Loucy (cell line): ENCODE measurements around the gene TRPM3.

Source experiments
- H2AFZ ChIP-seq: fragments of 200-600 bp; sonication (generic); 2 replicates; pipeline ENCODE4 v1.6.0; 2016; ENCODE audit warnings: antibody characterized with exemption, mild to moderate bottlenecking, low read length, moderate library complexity
- H3F3A ChIP-seq: fragments of 200-600 bp; 2 replicates; pipeline ENCODE4 v1.6.0; 2016; ENCODE audit warnings: antibody characterized with exemption, low read depth, mild to moderate bottlenecking
- H3K27me3 ChIP-seq: fragments of 200-600 bp; sonication (generic); 2 replicates; pipeline ENCODE4 v1.6.1; 2014; ENCODE audit warnings: low read length, mild to moderate bottlenecking; ENCODE audit not compliant: insufficient read depth, poor library complexity, severe bottlenecking
- H3K36me3 ChIP-seq: fragments of 200-600 bp; sonication (generic); 2 replicates; pipeline ENCODE4 v1.6.1; 2016; ENCODE audit warnings: low read length; ENCODE audit not compliant: insufficient read depth
- H3K4me1 ChIP-seq: fragments of 200-600 bp; sonication (generic); 2 replicates; pipeline ENCODE4 v1.5.1; 2014; ENCODE audit warnings: low read length, mild to moderate bottlenecking; ENCODE audit not compliant: insufficient read depth, poor library complexity, severe bottlenecking
- H3K4me2 ChIP-seq: fragments of 200-600 bp; sonication (generic); 2 replicates; pipeline ENCODE4 v1.6.0; 2014; ENCODE audit warnings: antibody characterized with exemption, low read length, low read depth, mild to moderate bottlenecking; ENCODE audit not compliant: poor library complexity, severe bottlenecking
- H3K4me3 ChIP-seq: fragments of 200-600 bp; sonication (generic); 2 replicates; pipeline ENCODE4 v1.5.1; 2014; ENCODE audit warnings: low read length, mild to moderate bottlenecking, mixed read lengths; ENCODE audit not compliant: poor library complexity, severe bottlenecking
- H3K79me2 ChIP-seq: fragments of 200-600 bp; sonication (generic); 2 replicates; pipeline ENCODE4 v1.6.1; 2014; ENCODE audit warnings: low read length; ENCODE audit not compliant: insufficient read depth
- H3K9ac ChIP-seq: fragments of 200-600 bp; sonication (generic); 2 replicates; pipeline ENCODE4 v1.6.0; 2014; ENCODE audit warnings: mild to moderate bottlenecking, low read depth, low read length, moderate library complexity; ENCODE audit not compliant: poor library complexity, severe bottlenecking
- H3K9me2 ChIP-seq: fragments of 200-600 bp; sonication (generic); replicated peaks from 2 replicates; pipeline ENCODE4 v1.6.1; 2016; ENCODE audit warnings: low read depth, low read length, mixed read lengths
- H3K9me3 ChIP-seq: fragments of 200-600 bp; sonication (generic); 2 replicates; pipeline ENCODE4 v1.6.1; 2014; ENCODE audit warnings: mild to moderate bottlenecking, antibody characterized with exemption, low read length, low read depth; ENCODE audit not compliant: insufficient read depth
- H4K20me1 ChIP-seq: fragments of 200-600 bp; sonication (generic); 2 replicates; pipeline ENCODE4 v1.6.0; 2014; ENCODE audit warnings: antibody characterized with exemption, low read length, mild to moderate bottlenecking; ENCODE audit not compliant: insufficient read depth, poor library complexity, severe bottlenecking
- CTCF ChIP-seq: fragments of 200-600 bp; sonication (generic); conservative IDR thresholded peaks from 2 replicates; pipeline ENCODE4 v1.5.1; 2014; ENCODE audit warnings: mild to moderate bottlenecking, antibody characterized with exemption, low read length
- EZH2phosphoT487 ChIP-seq: fragments of 200-600 bp; IDR thresholded peaks from 2 replicates; pipeline ENCODE4 v1.6.1; 2018; ENCODE audit warnings: antibody characterized with exemption, mild to moderate bottlenecking, moderate library complexity, borderline replicate concordance

The TRPM3 gene

DNA sequence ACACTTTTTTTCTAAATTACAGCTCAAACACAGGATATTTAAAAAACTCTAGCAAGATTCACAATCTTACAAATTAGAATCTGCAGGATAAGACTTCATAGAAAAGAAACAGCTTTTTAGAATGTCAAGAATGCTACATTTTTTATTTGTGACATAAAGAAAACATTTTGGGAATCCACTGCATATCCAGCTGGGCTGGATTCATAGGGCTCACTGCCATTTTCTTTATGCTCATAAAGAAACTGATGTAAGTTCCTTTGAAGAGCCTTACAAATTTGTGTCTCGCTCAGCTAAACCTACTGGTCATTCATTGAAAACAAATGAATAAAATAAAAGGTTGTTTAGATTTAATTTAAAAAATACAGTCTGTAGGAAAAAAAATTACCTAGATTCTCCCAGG is 332.3 kb downstream of the TRPM3 start:
- Histone ChIP-seq H3K79me2 (no peaks in the 10 kb centered on the region), H3K4me2 (no peak overlapping the region), H3F3A (no peaks in the 10 kb centered on the region), H3K4me3 (no peak overlapping the region), H3K9me3 (no peaks in the 10 kb centered on the region), H2AFZ (no peak overlapping the region), H4K20me1 (no peaks in the 10 kb centered on the region), H3K27me3 (no peaks in the 10 kb centered on the region), H3K9me2 (no peaks in the 10 kb centered on the region), H3K9ac (no peak overlapping the region), H3K4me1 (no peaks in the 10 kb centered on the region), H3K36me3 (no peaks in the 10 kb centered on the region)
- no peak for TF ChIP-seq EZH2phosphoT487
- no peak for TF ChIP-seq CTCF

DNA sequence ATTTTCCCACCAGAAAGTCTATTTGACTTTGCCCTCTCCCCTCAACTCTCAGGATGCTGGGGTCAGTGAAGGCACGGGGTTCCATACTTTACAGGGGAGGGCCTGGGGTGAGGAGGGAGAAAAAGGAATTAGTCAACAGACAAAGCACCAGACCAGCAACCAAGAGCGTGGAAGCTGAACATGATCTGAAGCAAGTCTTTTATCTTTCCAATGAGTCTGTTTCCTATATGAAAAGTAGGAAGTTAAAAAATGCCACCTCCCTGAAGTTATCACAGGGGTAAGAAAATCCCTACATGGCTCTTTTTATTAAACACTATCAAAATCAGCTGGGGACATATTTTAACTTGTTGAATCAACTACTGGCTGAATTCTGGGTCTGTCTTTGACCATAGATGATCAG is 337.0 kb downstream of the TRPM3 start:
- H3K4me3 ChIP-seq, result no peak overlapping the region
- H3K4me1 ChIP-seq, result no peaks in the 10 kb centered on the region
- no peak overlapping the region for H2AFZ ChIP-seq
- H3K9ac ChIP-seq, result no peak overlapping the region
- no peaks in the 10 kb centered on the region for H3K27me3 ChIP-seq
- H3F3A ChIP-seq, result no peaks in the 10 kb centered on the region
- H3K79me2 ChIP-seq, result no peaks in the 10 kb centered on the region
- no peaks in the 10 kb centered on the region for H3K9me3 ChIP-seq
- no peaks in the 10 kb centered on the region for H4K20me1 ChIP-seq
- no peaks in the 10 kb centered on the region for H3K9me2 ChIP-seq
- no peak for TF ChIP-seq EZH2phosphoT487
- TF ChIP-seq CTCF, result no peak
- H3K36me3 ChIP-seq, result no peaks in the 10 kb centered on the region
- no peak overlapping the region for H3K4me2 ChIP-seq

DNA sequence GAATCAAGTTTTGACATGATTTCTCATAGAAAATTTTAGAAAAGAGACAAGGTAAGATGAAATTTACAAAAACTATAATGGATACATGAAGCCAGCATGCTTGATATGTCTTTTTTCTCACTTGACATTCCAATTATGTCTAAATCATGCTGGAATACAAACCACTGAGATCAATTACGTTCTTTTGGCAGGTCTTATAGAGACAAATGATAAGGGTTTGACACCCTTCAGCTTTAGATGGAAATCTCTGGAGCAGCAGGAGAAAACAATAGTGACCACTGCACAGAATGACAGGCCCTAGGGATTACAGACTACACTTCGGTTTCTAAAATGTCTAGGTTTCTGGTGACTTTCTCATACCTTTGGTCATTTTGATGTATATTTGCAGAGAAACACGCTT is 342.9 kb downstream of the TRPM3 start:
- no peak for TF ChIP-seq CTCF
- no peak for TF ChIP-seq EZH2phosphoT487
- no peaks in the 10 kb centered on the region for H3F3A ChIP-seq
- no peaks in the 10 kb centered on the region for H3K36me3 ChIP-seq
- no peak overlapping the region for H2AFZ ChIP-seq
- no peak overlapping the region for H3K4me3 ChIP-seq
- H3K27me3 ChIP-seq, result no peaks in the 10 kb centered on the region
- H3K9me3 ChIP-seq, result no peaks in the 10 kb centered on the region
- H3K79me2 ChIP-seq, result no peaks in the 10 kb centered on the region
- H3K9ac ChIP-seq, result no peak overlapping the region
- no peaks in the 10 kb centered on the region for H4K20me1 ChIP-seq
- no peaks in the 10 kb centered on the region for H3K4me1 ChIP-seq
- no peaks in the 10 kb centered on the region for H3K9me2 ChIP-seq
- H3K4me2 ChIP-seq, result no peak overlapping the region
